ENCODE data around the gene ATP10D. TPM values are rescaled to one million over a fixed set of nuclear protein-coding genes. Genes with fewer than 3 reads are reported as not detected.

The ATP10D gene
- total and polyA plus RNA-seq, 12 donors, result 3.8 to 70.0 (median 22.6) TPM

- Histone ChIP-seq H3K9me3 (replicated peaks in 1 of 3) (no peaks in the 10 kb centered on the region), H3K36me3 (replicated peaks in 1 of 2) (no peaks in the 10 kb centered on the region), H3K4me3 (no peak overlapping the region), H3K4me1 (replicated peaks in 1 of 2) (no peaks in the 10 kb centered on the region), H3K27ac (no peak overlapping the region), H3K27me3 (no peaks in the 10 kb centered on the region)
- WGBS, 4 donors, result 86 to 91% (median 89%) methylated on average over 2 of the region's 2 CpGs
- DNase-seq, result no peak
- TF ChIP-seq CTCF (IDR thresholded peaks at IDR 0.05) (no peak), POLR2A (IDR thresholded peaks at IDR 0.05) (no peak)
- intact Hi-C loops (cut with DNase I), result no loop called here
Observed at GRCh38 chr4:47471591-47471990, 13.5 kb upstream of the ATP10D start.

- TF ChIP-seq CTCF (IDR thresholded peaks at IDR 0.05) (no peak), POLR2A (IDR thresholded peaks at IDR 0.05) (no peak)
- WGBS, 4 donors, result 85 to 94% (median 87%) methylated on average over 3 of the region's 3 CpGs
- intact Hi-C loops (cut with DNase I), result no loop called here
Observed at GRCh38 chr4:47473141-47473750, 11.8 kb upstream of the ATP10D start.

GRCh38 chr4:47474799-47475198 lies 10.3 kb upstream of the ATP10D start:
- 81 to 87% (median 83%) methylated on average over 4 of the region's 4 CpGs for WGBS, 4 donors
- H3K36me3 ChIP-seq (replicated peaks in 1 of 2), result no peaks in the 10 kb centered on the region
- intact Hi-C loops (cut with DNase I), result no loop called here
- H3K9me3 ChIP-seq (replicated peaks in 1 of 3), result no peaks in the 10 kb centered on the region
- H3K4me3 ChIP-seq, result no peak overlapping the region
- H3K27ac ChIP-seq, result no peak overlapping the region
- TF ChIP-seq CTCF (IDR thresholded peaks at IDR 0.05) (no peak), POLR2A (IDR thresholded peaks at IDR 0.05) (no peak)
- no peak for DNase-seq
- no peaks in the 10 kb centered on the region for H3K27me3 ChIP-seq
- no peaks in the 10 kb centered on the region for H3K4me1 ChIP-seq (replicated peaks in 1 of 2)

More at GRCh38 chr4:47473141-47473750, 11.8 kb upstream of the ATP10D start:
- Histone ChIP-seq H3K4me3 (no peak overlapping the region), H3K27me3 (no peaks in the 10 kb centered on the region), H3K36me3 (replicated peaks in 1 of 2) (no peaks in the 10 kb centered on the region), H3K27ac (no peak overlapping the region), H3K9me3 (replicated peaks in 1 of 3) (no peaks in the 10 kb centered on the region), H3K4me1 (replicated peaks in 1 of 2) (no peaks in the 10 kb centered on the region)
- DNase-seq, result no peak

- H3K4me3 ChIP-seq, result no peak overlapping the region
- H3K9me3 ChIP-seq (replicated peaks in 1 of 3), result no peaks in the 10 kb centered on the region
- no peaks in the 10 kb centered on the region for H3K4me1 ChIP-seq (replicated peaks in 1 of 2)
- TF ChIP-seq CTCF (IDR thresholded peaks at IDR 0.05), result no peak
- TF ChIP-seq POLR2A (IDR thresholded peaks at IDR 0.05), result no peak
- WGBS, 4 donors, result 90 to 99% (median 93%) methylated on average over 1 of the region's 1 CpG
- H3K36me3 ChIP-seq (replicated peaks in 1 of 2), result no peaks in the 10 kb centered on the region
- H3K27ac ChIP-seq, result no peak overlapping the region
- H3K27me3 ChIP-seq, result no peaks in the 10 kb centered on the region
- no peak for DNase-seq
- intact Hi-C loops (cut with DNase I), result no loop called here
Observed at GRCh38 chr4:47475411-47475810, 9.7 kb upstream of the ATP10D start.
